Activated naive CD8-positive, alpha-beta T cell treated with anti-CD3 and anti-CD28 coated beads, Interleukin-2, amount 10 ng/mL, durations not matched to agents 7 days and 5 days (primary cell): ENCODE measurements around the gene AQP12A. TPM values are rescaled to one million over a fixed set of nuclear protein-coding genes. Genes with fewer than 3 reads are reported as not detected.

ENCODE experiments used
- ATAC-seq: fragments of 150-1000 bp; cut with Tn5 transposase; one replicate; pipeline ENCODE4 v1.10.0; 2021; ENCODE audit warnings: low read depth, moderate library complexity
- POLR2A ChIA-PET: fragments of 350-600 bp; sonication (Branson Sonifier 250); formaldehyde crosslinking; loops from one replicate; lab custom pipeline; 2021; ENCODE audit warnings: antibody characterized with exemption; lab: Charles Lee
- DNase-seq: peaks from one replicate; pipeline ENCODE4 v3.0.0; 2021
- H3K27ac Mint-ChIP-seq: one replicate; pipeline ENCODE4 v1.8.0; 2022; ENCODE audit warnings: mild to moderate bottlenecking, mixed read lengths
- H3K27me3 Mint-ChIP-seq: one replicate; pipeline ENCODE4 v1.8.0; 2022; ENCODE audit warnings: mild to moderate bottlenecking, moderate library complexity, mixed read lengths
- H3K36me3 Mint-ChIP-seq: one replicate; pipeline ENCODE4 v1.8.0; 2021; ENCODE audit warnings: mild to moderate bottlenecking, mixed read lengths
- H3K4me1 Mint-ChIP-seq: one replicate; pipeline ENCODE4 v1.8.0; 2021; ENCODE audit warnings: mixed read lengths
- H3K4me3 Mint-ChIP-seq: one replicate; pipeline ENCODE4 v1.8.0; 2022; ENCODE audit warnings: mild to moderate bottlenecking, moderate library complexity, mixed read lengths
- H3K9me3 Mint-ChIP-seq: one replicate; pipeline ENCODE4 v1.8.0; 2021; ENCODE audit warnings: mixed read lengths
- total RNA-seq, 2 experiments: library from RNA; stranded (reverse); gene quantifications; one replicate each; pipeline ENCODE4 v1.2.3, GENCODE V29; 2021

Gene AQP12A
- total RNA-seq, 2 experiments from 2014 or later, result not detected

DNA sequence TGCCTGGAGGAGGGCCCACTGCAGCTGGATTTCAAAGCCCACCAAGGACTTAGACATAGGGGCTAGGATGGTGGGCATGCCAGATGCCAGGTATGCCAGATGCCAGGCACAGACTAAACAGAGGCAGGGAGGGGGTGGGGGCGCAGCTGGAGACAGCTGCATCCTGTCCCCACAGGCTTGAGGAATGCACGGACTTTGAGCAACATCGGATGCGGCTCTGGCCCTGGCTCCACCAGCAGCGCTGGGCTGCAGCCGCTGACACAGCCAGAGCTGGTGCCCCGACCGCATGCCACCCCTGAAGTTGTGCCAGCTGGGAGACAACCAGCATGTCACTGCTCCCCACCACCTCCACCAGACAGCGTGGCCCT is 39.5 kb downstream of the AQP12A start:
- Mint-ChIP-seq H3K27ac (no peak overlapping the region), H3K9me3 (no peaks in the 10 kb centered on the region), H3K4me3 (no peak overlapping the region), H3K4me1 (no peaks in the 10 kb centered on the region), H3K36me3 (no peaks in the 10 kb centered on the region), H3K27me3 (peaks cover 2% of the 10 kb centered on the region)
- ATAC-seq (no peak), DNase-seq (no peak)
- POLR2A ChIA-PET, result no interaction called here

DNA sequence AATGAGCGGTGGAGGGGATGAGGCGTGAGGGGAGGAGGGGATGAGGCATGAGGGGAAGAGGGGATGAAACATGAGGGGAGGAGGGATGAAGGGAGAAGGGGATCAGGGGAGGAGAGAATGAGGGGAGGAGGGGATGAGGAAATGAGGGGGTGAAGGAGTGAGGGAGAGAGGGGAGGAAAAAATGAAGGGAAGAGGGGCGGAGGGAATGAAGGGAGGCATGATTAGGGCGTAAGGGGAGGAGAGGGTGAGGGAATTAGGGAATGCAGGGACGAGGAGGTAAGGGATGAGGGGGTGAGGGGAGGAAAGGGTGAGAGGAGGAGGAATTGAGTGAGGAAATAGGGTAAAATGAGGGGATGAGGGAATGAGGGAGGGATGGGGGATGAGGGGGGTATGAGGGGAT is 40.5 kb downstream of the AQP12A start:
- Mint-ChIP-seq H3K36me3 (no peaks in the 10 kb centered on the region), H3K27me3 (peaks cover 2% of the 10 kb centered on the region), H3K27ac (no peak overlapping the region), H3K4me3 (no peak overlapping the region), H3K9me3 (no peaks in the 10 kb centered on the region), H3K4me1 (peaks cover under 1% of the 10 kb centered on the region)
- ATAC-seq (no peak), DNase-seq (no peak)
- POLR2A ChIA-PET, result no interaction called here

DNA sequence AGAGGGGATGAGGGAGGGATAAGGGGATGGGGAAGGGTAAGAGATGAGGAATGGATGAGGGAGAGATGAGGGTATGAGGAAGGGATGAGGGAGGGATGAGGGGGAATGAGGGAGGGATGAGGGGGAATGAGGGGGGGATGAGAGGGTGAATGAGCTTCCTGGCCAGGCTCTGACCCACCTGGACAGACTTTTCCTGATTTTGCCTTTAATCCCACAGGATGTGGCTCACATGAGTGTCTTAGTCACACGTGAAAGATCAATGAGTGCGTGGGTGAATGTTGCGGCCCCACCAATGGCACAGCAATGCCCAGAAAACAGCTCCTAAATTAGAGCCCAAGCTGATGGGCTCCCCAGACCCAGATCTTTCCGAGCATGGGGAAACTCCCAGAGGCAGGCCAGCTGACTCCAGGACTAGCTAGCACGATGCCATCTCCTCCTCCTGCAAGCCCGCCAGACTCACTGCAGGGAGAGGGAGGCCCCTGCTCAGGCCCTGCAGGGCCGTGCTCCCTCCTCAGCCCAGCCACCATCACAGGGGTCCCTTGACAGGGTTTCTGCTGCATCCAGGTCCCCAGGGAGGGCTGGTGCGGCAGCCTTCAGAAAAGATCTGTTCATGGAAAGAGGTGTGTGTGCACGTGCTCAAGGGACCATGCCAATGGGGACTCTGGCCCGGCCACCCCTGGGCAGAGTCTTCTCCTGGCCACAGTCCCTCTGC is 41.4 kb downstream of the AQP12A start:
- Mint-ChIP-seq H3K4me1 (peaks cover 1% of the 10 kb centered on the region), H3K27ac (no peak overlapping the region), H3K4me3 (no peak overlapping the region), H3K9me3 (no peaks in the 10 kb centered on the region), H3K27me3 (peaks cover 2% of the 10 kb centered on the region), H3K36me3 (no peaks in the 10 kb centered on the region)
- POLR2A ChIA-PET, result no interaction called here
- no peak for ATAC-seq
- DNase-seq, result no peak

GRCh38 chr2:240733803-240734495 is 42.3 kb downstream of the AQP12A start:
- no peaks in the 10 kb centered on the region for H3K9me3 Mint-ChIP-seq
- H3K4me1 Mint-ChIP-seq, result peaks cover 1% of the 10 kb centered on the region
- ATAC-seq, result no peak
- POLR2A ChIA-PET, result no interaction called here
- peaks cover 2% of the 10 kb centered on the region for H3K27me3 Mint-ChIP-seq
- H3K27ac Mint-ChIP-seq, result no peak overlapping the region
- H3K36me3 Mint-ChIP-seq, result no peaks in the 10 kb centered on the region
- no peak overlapping the region for H3K4me3 Mint-ChIP-seq
- no peak for DNase-seq

DNA sequence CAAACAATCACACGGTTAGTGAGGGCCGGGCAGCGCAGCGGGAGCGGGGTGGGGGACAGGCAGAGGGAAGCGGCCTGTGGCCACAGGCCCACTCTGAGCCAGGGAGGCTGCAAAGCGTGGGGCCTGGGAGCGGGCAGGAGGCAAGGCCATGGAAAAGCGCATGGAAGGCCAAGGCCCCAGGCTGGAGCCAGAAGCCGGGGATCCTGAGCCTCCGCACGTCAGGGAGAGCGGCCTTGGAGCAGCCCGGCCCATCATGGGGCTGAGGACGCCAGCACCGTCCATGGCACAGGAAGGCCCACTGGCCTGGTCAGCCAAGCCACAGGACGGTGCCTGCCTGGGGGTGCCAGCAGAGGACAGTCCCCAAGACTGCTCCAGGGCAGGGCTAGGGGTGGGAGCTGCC is 43.1 kb downstream of the AQP12A start:
- no peak for ATAC-seq
- H3K4me3 Mint-ChIP-seq, result no peak overlapping the region
- H3K27ac Mint-ChIP-seq, result no peak overlapping the region
- peaks cover 1% of the 10 kb centered on the region for H3K4me1 Mint-ChIP-seq
- H3K36me3 Mint-ChIP-seq, result no peaks in the 10 kb centered on the region
- DNase-seq, result no peak
- H3K9me3 Mint-ChIP-seq, result no peaks in the 10 kb centered on the region
- peaks cover 2% of the 10 kb centered on the region for H3K27me3 Mint-ChIP-seq
- POLR2A ChIA-PET, result no interaction called here

DNA sequence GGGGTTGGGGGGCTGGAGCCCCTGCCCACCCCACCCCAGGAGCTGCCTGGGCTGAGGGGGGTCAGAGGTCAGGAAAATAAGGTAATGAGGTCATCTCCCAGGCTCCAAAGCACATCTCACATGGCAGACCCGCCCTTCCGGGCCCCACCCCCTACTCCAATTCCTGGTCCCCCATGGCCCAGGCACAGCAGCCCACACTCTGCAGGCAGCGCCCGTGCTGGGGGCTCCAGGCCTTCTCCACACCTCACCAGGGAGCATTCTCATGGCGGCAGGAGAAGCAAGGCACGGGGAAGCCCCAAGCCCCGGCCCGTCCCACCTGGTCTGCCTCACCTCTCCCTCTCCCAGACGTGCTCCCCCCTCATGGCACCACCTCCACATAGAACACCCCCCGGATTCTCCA is 43.8 kb downstream of the AQP12A start:
- ATAC-seq (no peak), DNase-seq (no peak)
- Mint-ChIP-seq H3K4me3 (no peak overlapping the region), H3K27ac (no peak overlapping the region), H3K4me1 (peaks cover 1% of the 10 kb centered on the region), H3K27me3 (peaks cover 2% of the 10 kb centered on the region), H3K9me3 (no peaks in the 10 kb centered on the region), H3K36me3 (no peaks in the 10 kb centered on the region)
- POLR2A ChIA-PET, result no interaction called here

GRCh38 chr2:240736281-240737250 is 44.9 kb downstream of the AQP12A start:
- H3K4me1 Mint-ChIP-seq, result peaks cover 1% of the 10 kb centered on the region
- no peaks in the 10 kb centered on the region for H3K27me3 Mint-ChIP-seq
- POLR2A ChIA-PET, result no interaction called here
- H3K36me3 Mint-ChIP-seq, result no peaks in the 10 kb centered on the region
- ATAC-seq, result no peak
- no peak overlapping the region for H3K27ac Mint-ChIP-seq
- H3K9me3 Mint-ChIP-seq, result no peaks in the 10 kb centered on the region
- DNase-seq, result no peak
- no peak overlapping the region for H3K4me3 Mint-ChIP-seq

- Mint-ChIP-seq H3K27me3 (no peaks in the 10 kb centered on the region), H3K4me3 (no peak overlapping the region), H3K27ac (no peak overlapping the region), H3K9me3 (no peaks in the 10 kb centered on the region), H3K36me3 (no peaks in the 10 kb centered on the region), H3K4me1 (peaks cover 1% of the 10 kb centered on the region)
- POLR2A ChIA-PET, result no interaction called here
- DNase-seq, result no peak
- no peak for ATAC-seq
Measured at GRCh38 chr2:240737512-240737911, 45.8 kb downstream of the AQP12A start.

DNA sequence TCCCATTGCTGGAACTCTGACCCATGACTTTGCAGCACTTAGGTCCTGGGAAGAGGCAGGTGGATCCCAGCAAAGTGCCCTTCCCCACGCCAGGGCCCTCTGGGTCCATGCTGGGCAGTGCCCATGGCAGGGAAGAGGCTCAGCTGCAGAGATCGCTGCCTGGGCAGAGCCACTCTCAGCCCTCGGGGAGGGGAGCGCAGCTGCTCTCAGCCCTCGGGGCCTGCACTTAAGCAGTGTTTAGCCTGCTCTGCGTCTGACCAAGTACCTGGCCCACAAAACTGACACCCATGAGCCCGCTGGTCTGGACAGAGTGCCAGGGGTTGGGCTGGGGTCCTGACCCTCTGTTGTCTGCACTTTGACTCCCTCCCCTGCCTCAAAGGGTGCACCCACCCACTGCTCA is 46.3 kb downstream of the AQP12A start:
- POLR2A ChIA-PET, result no interaction called here
- DNase-seq (no peak), ATAC-seq (no peak)
- no peaks in the 10 kb centered on the region for H3K9me3 Mint-ChIP-seq
- H3K4me3 Mint-ChIP-seq, result no peak overlapping the region
- H3K4me1 Mint-ChIP-seq, result peaks cover 1% of the 10 kb centered on the region
- H3K27ac Mint-ChIP-seq, result no peak overlapping the region
- H3K36me3 Mint-ChIP-seq, result no peaks in the 10 kb centered on the region
- H3K27me3 Mint-ChIP-seq, result no peaks in the 10 kb centered on the region

DNA sequence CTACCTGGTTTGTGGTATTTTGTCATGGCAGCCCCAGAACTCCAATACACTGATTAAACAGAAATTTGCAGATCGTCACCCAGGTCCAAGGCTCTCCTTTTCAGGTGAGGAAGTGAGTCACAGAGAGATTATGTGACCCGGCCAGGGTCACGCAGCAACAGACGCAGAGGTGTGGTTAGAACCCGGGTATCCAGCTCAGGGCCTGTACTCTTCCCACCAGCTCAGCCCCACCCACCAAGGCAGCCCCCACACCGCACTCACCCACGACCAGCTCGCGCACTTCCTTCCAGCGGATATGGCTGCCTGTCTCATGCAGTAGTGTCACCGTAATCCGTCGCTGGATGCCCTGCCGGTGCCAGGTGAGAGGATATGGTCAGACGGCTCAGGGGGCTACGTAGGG is 48.1 kb downstream of the AQP12A start:
- peak overlapping the region; percentile 48 for H3K4me3 Mint-ChIP-seq
- no peaks in the 10 kb centered on the region for H3K36me3 Mint-ChIP-seq
- H3K9me3 Mint-ChIP-seq, result no peaks in the 10 kb centered on the region
- no peaks in the 10 kb centered on the region for H3K27me3 Mint-ChIP-seq
- DNase-seq (peak; percentile 49), ATAC-seq (peak; percentile 65)
- H3K4me1 Mint-ChIP-seq, result peaks cover 1% of the 10 kb centered on the region
- POLR2A ChIA-PET, result no interaction called here
- H3K27ac Mint-ChIP-seq, result peak overlapping the region; percentile 77

GRCh38 chr2:240741091-240741490 is 49.4 kb downstream of the AQP12A start:
- peaks cover 1% of the 10 kb centered on the region for H3K4me1 Mint-ChIP-seq
- no peaks in the 10 kb centered on the region for H3K27me3 Mint-ChIP-seq
- peak overlapping the region; percentile 34 for H3K27ac Mint-ChIP-seq
- H3K36me3 Mint-ChIP-seq, result no peaks in the 10 kb centered on the region
- ATAC-seq, result no peak
- POLR2A ChIA-PET, result no interaction called here
- DNase-seq, result no peak
- H3K4me3 Mint-ChIP-seq, result no peak overlapping the region
- H3K9me3 Mint-ChIP-seq, result no peaks in the 10 kb centered on the region

- Mint-ChIP-seq H3K27ac (no peak overlapping the region), H3K27me3 (no peaks in the 10 kb centered on the region), H3K36me3 (no peaks in the 10 kb centered on the region), H3K9me3 (no peaks in the 10 kb centered on the region), H3K4me3 (no peak overlapping the region), H3K4me1 (no peaks in the 10 kb centered on the region)
- POLR2A ChIA-PET, result no interaction called here
- ATAC-seq (no peak), DNase-seq (no peak)
Measured at GRCh38 chr2:240742602-240743095, 51.0 kb downstream of the AQP12A start.

- DNase-seq (no peak), ATAC-seq (no peak)
- Mint-ChIP-seq H3K4me3 (no peak overlapping the region), H3K27ac (no peak overlapping the region), H3K36me3 (no peaks in the 10 kb centered on the region), H3K4me1 (no peaks in the 10 kb centered on the region), H3K27me3 (no peaks in the 10 kb centered on the region), H3K9me3 (no peaks in the 10 kb centered on the region)
- POLR2A ChIA-PET, result interaction anchor here (0.5 kb wide), 1 partner anchor 19 kb away, joined by 3 read pairs; no protein-coding TSS in a partner anchor
Measured at GRCh38 chr2:240745456-240745855, 53.8 kb downstream of the AQP12A start.
